HepG2 (cell line): Measurements from ENCODE around the gene ZNF416. TPM values are rescaled to one million over a fixed set of nuclear protein-coding genes. Genes with fewer than 3 reads are reported as not detected.
A peak's percentile ranks its signal among the peaks of the same experiment; 100 is the strongest.

Experiments
- DNMT1 ChIP-seq: sonication (generic); formaldehyde crosslinking; IDR thresholded peaks from 2 replicates; pipeline ENCODE4 v1.5.1; 2020; ENCODE audit warnings: mild to moderate bottlenecking, missing genetic modification reagents
- FOXK2 ChIP-seq: fragments of 450-650 bp; IDR thresholded peaks from 2 replicates; pipeline ENCODE4 v1.6.1; 2016
- GLI4 ChIP-seq: sonication (generic); formaldehyde crosslinking; IDR thresholded peaks from 2 replicates; pipeline ENCODE4 v1.5.1; 2020; ENCODE audit warnings: missing genetic modification reagents, mild to moderate bottlenecking, moderate library complexity, borderline replicate concordance
- PAF1 ChIP-seq: IDR thresholded peaks from 2 replicates; pipeline ENCODE4 v1.6.1; 2016; ENCODE audit warnings: missing genetic modification reagents, missing compliant biosample characterization
- PCBP2 ChIP-seq: fragments of 200-400 bp; formaldehyde crosslinking; optimal IDR thresholded peaks from 2 replicates; pipeline ENCODE3; 2018; ENCODE audit warnings: low read length, low read depth; ENCODE audit not compliant: poor library complexity, severe bottlenecking
- POLR2AphosphoS5 ChIP-seq: IDR thresholded peaks from 2 replicates; pipeline ENCODE4 v1.6.1; 2012; ENCODE audit warnings: low read depth, low read length
- RBFOX2 ChIP-seq: fragments of 200-400 bp; formaldehyde crosslinking; IDR thresholded peaks from 2 replicates; pipeline ENCODE4 v1.6.1; 2017; ENCODE audit warnings: low read depth, mild to moderate bottlenecking, low read length
- TEAD3 ChIP-seq: optimal IDR thresholded peaks from 2 replicates; pipeline ENCODE3; 2016; ENCODE audit warnings: borderline replicate concordance
- ZMYM2 ChIP-seq: sonication (generic); formaldehyde crosslinking; IDR thresholded peaks from 2 replicates; pipeline ENCODE4 v1.8.0; 2022; ENCODE audit warnings: mild to moderate bottlenecking, missing genetic modification reagents
- ZNF10 ChIP-seq: sonication (generic); formaldehyde crosslinking; IDR thresholded peaks from 2 replicates; pipeline ENCODE4 v1.4.0; 2020; ENCODE audit warnings: mild to moderate bottlenecking, low read depth, missing genetic modification reagents, borderline replicate concordance
- ZNF333 ChIP-seq: sonication (generic); formaldehyde crosslinking; IDR thresholded peaks from 2 replicates; pipeline ENCODE4 v1.4.0; 2020; ENCODE audit warnings: mild to moderate bottlenecking, missing genetic modification reagents, borderline replicate concordance
- ZNF430 ChIP-seq: sonication (generic); formaldehyde crosslinking; IDR thresholded peaks from 2 replicates; pipeline ENCODE4 v1.9.0; 2021; ENCODE audit warnings: mild to moderate bottlenecking, missing genetic modification reagents
- ZNF460 ChIP-seq: sonication (generic); formaldehyde crosslinking; IDR thresholded peaks from 2 replicates; pipeline ENCODE4 v1.5.1; 2020; ENCODE audit warnings: missing genetic modification reagents, mild to moderate bottlenecking, borderline replicate concordance
- ZNF549 ChIP-seq: sonication (generic); formaldehyde crosslinking; IDR thresholded peaks from 2 replicates; pipeline ENCODE4 v1.5.0; 2020; ENCODE audit warnings: missing genetic modification reagents
- ZNF660 ChIP-seq: sonication (generic); formaldehyde crosslinking; IDR thresholded peaks from 2 replicates; pipeline ENCODE4 v1.5.1; 2020; ENCODE audit warnings: mild to moderate bottlenecking, low read depth, missing genetic modification reagents, borderline replicate concordance
- ZNF891 ChIP-seq: sonication (generic); formaldehyde crosslinking; IDR thresholded peaks from 2 replicates; pipeline ENCODE4 v1.5.0; 2020; ENCODE audit warnings: mild to moderate bottlenecking, missing genetic modification reagents
- ZSCAN25 ChIP-seq: sonication (generic); formaldehyde crosslinking; IDR thresholded peaks from 2 replicates; pipeline ENCODE4 v1.8.0; 2022; ENCODE audit warnings: mild to moderate bottlenecking, missing genetic modification reagents
- polyA plus RNA-seq, 8 experiments: library from polyadenylated mRNA; depleted of rRNA in 3 of 8; stranded (reverse) in 7 of 8; unstranded in 1 of 8; fragments of >200 nt; fragmentation: Illumina TruSeq in 4 of 8; extraction: Trizol in 4 of 8; gene quantifications; 2 replicates each; pipeline versions ENCODE4 v1.2.1 to v1.2.3, GENCODE V29; 2011 to 2016; ENCODE audit warnings: low read depth in 4 of 8, missing spikeins in 1 of 8, mixed read lengths in 1 of 8; ENCODE audit not compliant: insufficient read depth in 1 of 8
- total RNA-seq, 5 experiments: library from RNA; depleted of rRNA; stranded (reverse); fragments of >200 nt; fragmentation: Illumina TruSeq; extraction: Trizol; gene quantifications; 2 replicates each; pipeline ENCODE4 v1.2.3, GENCODE V29; 2016; ENCODE audit warnings: low read depth in 1 of 5
- TF ChIP-seq, protein P1 (sequence below): IDR thresholded peaks from 2 replicates; pipeline ENCODE4 v1.4.0; 2020; ENCODE audit warnings: mild to moderate bottlenecking, missing genetic modification reagents
- TF ChIP-seq, protein P2 (sequence below): sonication (generic); formaldehyde crosslinking; IDR thresholded peaks from 2 replicates; pipeline ENCODE4 v1.8.0; 2022; ENCODE audit warnings: mild to moderate bottlenecking, missing genetic modification reagents, borderline replicate concordance
- TF ChIP-seq, protein P3 (sequence below): IDR thresholded peaks from 2 replicates; pipeline ENCODE4 v1.6.1; 2012; ENCODE audit warnings: low read length, improper control_type of control experiment
- TF ChIP-seq, protein P4 (sequence below): sonication (generic); formaldehyde crosslinking; IDR thresholded peaks from 2 replicates; pipeline ENCODE4 v1.8.1; 2023; ENCODE audit warnings: mild to moderate bottlenecking, missing genetic modification reagents

Gene ZNF416
- total and polyA plus RNA-seq, 2 of the 13 experiments (the other 11 are each of a cell fraction or from before 2014, with no cell fraction given): 1.5 to 5.3 TPM

DNA sequence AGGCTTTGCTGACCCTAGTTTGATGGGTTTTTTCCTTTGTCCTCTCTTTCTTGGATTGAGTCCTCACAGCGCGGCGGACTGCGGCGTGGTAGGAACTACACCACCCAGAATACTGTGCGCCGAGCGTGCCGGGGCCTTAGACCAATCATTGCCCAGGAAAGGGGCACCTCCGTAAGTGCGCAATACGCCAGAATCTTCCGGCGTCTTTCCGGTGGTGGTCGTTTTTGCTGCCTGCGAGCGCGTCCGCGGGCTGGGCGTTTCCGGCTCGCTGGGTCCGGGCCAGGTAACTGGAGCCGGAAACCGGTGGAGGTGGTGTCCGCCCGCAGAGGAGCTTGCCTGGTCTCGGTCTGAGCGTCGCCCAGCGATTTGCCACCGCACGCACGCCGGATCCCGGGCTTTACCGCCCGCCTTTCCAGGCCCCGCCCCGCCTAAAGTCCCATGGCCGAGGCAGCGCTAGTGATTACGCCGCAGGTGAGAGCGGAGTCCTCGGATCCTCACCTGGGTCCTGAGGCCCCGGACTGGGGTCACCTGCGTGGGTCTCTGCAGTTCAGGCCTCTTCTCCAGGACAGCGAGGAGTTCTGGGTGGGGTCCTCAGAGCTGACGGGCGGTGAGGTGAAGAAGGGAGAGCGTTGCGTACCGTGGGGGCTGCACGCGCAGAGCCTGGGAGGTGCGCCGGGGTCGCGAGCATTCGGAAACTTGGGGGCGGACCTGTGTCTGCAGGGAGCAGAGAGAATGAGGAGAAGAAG, 51.4 kb downstream of the ZNF416 start, which contains the start of gene ZNF549 (continued):
- TF ChIP-seq, protein P1, sequence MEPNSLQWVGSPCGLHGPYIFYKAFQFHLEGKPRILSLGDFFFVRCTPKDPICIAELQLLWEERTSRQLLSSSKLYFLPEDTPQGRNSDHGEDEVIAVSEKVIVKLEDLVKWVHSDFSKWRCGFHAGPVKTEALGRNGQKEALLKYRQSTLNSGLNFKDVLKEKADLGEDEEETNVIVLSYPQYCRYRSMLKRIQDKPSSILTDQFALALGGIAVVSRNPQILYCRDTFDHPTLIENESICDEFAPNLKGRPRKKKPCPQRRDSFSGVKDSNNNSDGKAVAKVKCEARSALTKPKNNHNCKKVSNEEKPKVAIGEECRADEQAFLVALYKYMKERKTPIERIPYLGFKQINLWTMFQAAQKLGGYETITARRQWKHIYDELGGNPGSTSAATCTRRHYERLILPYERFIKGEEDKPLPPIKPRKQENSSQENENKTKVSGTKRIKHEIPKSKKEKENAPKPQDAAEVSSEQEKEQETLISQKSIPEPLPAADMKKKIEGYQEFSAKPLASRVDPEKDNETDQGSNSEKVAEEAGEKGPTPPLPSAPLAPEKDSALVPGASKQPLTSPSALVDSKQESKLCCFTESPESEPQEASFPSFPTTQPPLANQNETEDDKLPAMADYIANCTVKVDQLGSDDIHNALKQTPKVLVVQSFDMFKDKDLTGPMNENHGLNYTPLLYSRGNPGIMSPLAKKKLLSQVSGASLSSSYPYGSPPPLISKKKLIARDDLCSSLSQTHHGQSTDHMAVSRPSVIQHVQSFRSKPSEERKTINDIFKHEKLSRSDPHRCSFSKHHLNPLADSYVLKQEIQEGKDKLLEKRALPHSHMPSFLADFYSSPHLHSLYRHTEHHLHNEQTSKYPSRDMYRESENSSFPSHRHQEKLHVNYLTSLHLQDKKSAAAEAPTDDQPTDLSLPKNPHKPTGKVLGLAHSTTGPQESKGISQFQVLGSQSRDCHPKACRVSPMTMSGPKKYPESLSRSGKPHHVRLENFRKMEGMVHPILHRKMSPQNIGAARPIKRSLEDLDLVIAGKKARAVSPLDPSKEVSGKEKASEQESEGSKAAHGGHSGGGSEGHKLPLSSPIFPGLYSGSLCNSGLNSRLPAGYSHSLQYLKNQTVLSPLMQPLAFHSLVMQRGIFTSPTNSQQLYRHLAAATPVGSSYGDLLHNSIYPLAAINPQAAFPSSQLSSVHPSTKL (CRISPR knock-in tag): no peak
- 0 out of 2 replicates have a peak, but pooled peaks have one; percentile 66 for TF ChIP-seq DNMT1
- no peak for TF ChIP-seq ZSCAN25 (CRISPR knock-in tag)
- no peak for TF ChIP-seq GLI4 (CRISPR knock-in tag)
- TF ChIP-seq ZNF430 (CRISPR knock-in tag): 0 out of 2 replicates have a peak, but pooled peaks have one; percentile 85
- TF ChIP-seq ZNF460 (CRISPR knock-in tag): no peak
- no peak for TF ChIP-seq ZNF549
- peak; percentile 50; the same call in 1 of the 2 replicates for TF ChIP-seq ZNF891 (CRISPR knock-in tag)
- TF ChIP-seq ZNF333 (CRISPR knock-in tag): 0 out of 2 replicates have a peak, but pooled peaks have one; percentile 28
- TF ChIP-seq RBFOX2: peak; percentile 88
- TF ChIP-seq, protein P2, sequence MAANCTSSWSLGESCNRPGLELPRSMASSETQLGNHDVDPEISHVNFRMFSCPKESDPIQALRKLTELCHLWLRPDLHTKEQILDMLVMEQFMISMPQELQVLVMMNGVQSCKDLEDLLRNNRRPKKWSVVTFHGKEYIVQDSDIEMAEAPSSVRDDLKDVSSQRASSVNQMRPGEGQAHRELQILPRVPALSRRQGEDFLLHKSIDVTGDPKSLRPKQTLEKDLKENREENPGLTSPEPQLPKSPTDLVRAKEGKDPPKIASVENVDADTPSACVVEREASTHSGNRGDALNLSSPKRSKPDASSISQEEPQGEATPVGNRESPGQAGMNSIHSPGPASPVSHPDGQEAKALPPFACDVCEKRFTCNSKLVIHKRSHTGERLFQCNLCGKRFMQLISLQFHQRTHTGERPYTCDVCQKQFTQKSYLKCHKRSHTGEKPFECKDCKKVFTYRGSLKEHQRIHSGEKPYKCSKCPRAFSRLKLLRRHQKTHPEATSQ (CRISPR knock-in tag): 0 out of 2 replicates have a peak, but pooled peaks have one; percentile 40
- TF ChIP-seq, protein P3, sequence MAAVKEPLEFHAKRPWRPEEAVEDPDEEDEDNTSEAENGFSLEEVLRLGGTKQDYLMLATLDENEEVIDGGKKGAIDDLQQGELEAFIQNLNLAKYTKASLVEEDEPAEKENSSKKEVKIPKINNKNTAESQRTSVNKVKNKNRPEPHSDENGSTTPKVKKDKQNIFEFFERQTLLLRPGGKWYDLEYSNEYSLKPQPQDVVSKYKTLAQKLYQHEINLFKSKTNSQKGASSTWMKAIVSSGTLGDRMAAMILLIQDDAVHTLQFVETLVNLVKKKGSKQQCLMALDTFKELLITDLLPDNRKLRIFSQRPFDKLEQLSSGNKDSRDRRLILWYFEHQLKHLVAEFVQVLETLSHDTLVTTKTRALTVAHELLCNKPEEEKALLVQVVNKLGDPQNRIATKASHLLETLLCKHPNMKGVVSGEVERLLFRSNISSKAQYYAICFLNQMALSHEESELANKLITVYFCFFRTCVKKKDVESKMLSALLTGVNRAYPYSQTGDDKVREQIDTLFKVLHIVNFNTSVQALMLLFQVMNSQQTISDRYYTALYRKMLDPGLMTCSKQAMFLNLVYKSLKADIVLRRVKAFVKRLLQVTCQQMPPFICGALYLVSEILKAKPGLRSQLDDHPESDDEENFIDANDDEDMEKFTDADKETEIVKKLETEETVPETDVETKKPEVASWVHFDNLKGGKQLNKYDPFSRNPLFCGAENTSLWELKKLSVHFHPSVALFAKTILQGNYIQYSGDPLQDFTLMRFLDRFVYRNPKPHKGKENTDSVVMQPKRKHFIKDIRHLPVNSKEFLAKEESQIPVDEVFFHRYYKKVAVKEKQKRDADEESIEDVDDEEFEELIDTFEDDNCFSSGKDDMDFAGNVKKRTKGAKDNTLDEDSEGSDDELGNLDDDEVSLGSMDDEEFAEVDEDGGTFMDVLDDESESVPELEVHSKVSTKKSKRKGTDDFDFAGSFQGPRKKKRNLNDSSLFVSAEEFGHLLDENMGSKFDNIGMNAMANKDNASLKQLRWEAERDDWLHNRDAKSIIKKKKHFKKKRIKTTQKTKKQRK: no peak
- TF ChIP-seq ZNF660: no peak
- TF ChIP-seq TEAD3: peak; percentile 79
- no peak for TF ChIP-seq ZMYM2 (CRISPR knock-in tag)
- TF ChIP-seq FOXK2: no peak
- TF ChIP-seq ZNF10 (CRISPR knock-in tag): no peak
- TF ChIP-seq, protein P4, sequence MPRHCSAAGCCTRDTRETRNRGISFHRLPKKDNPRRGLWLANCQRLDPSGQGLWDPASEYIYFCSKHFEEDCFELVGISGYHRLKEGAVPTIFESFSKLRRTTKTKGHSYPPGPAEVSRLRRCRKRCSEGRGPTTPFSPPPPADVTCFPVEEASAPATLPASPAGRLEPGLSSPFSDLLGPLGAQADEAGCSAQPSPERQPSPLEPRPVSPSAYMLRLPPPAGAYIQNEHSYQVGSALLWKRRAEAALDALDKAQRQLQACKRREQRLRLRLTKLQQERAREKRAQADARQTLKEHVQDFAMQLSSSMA (CRISPR knock-in tag): 0 out of 2 replicates have a peak, but pooled peaks have one; percentile 25
- TF ChIP-seq PAF1: no peak
- TF ChIP-seq PCBP2: no peak
- peak; percentile 71 for TF ChIP-seq POLR2AphosphoS5
